ENCODE data around the gene HMGN3.

The HMGN3 gene

GRCh38 chr6:79246891-79247290 is 12.4 kb upstream of the HMGN3 start:
- DNase-seq (ENCODE audit: low read depth): no peak
- TF ChIP-seq CTCF (IDR thresholded peaks at IDR 0.05; ENCODE audit: low read length, missing control alignments): no peak
- no peak overlapping the region for H3K4me3 ChIP-seq (replicated peaks; ENCODE audit: low read depth, low read length)

- DNase-seq (ENCODE audit: low read depth): no peak
- no peak overlapping the region for H3K4me3 ChIP-seq (replicated peaks; ENCODE audit: low read depth, low read length)
- no peak for TF ChIP-seq CTCF (IDR thresholded peaks at IDR 0.05; ENCODE audit: low read length, missing control alignments)
These were observed 6.7 kb upstream of the HMGN3 start for GRCh38 chr6:79241228-79241627.

- no peak overlapping the region for H3K4me3 ChIP-seq (replicated peaks; ENCODE audit: low read depth, low read length)
- TF ChIP-seq CTCF (IDR thresholded peaks at IDR 0.05; ENCODE audit: low read length, missing control alignments): no peak
- peak; percentile 58 for DNase-seq (ENCODE audit: low read depth)
These were observed 6.0 kb upstream of the HMGN3 start for GRCh38 chr6:79240509-79240908.

- no peak overlapping the region for H3K4me3 ChIP-seq (replicated peaks; ENCODE audit: low read depth, low read length)
- no peak for DNase-seq (ENCODE audit: low read depth)
- no peak for TF ChIP-seq CTCF (IDR thresholded peaks at IDR 0.05; ENCODE audit: low read length, missing control alignments)
These were observed 5.2 kb upstream of the HMGN3 start for GRCh38 chr6:79239536-79240168.

GRCh38 chr6:79238919-79239318 is 4.4 kb upstream of the HMGN3 start:
- no peak overlapping the region for H3K4me3 ChIP-seq (replicated peaks; ENCODE audit: low read depth, low read length)
- no peak for TF ChIP-seq CTCF (IDR thresholded peaks at IDR 0.05; ENCODE audit: low read length, missing control alignments)
- no peak for DNase-seq (ENCODE audit: low read depth)

GRCh38 chr6:79236711-79237110 is 2.2 kb upstream of the HMGN3 start:
- no peak overlapping the region for H3K4me3 ChIP-seq (replicated peaks; ENCODE audit: low read depth, low read length)
- DNase-seq (ENCODE audit: low read depth): no peak
- TF ChIP-seq CTCF (IDR thresholded peaks at IDR 0.05; ENCODE audit: low read length, missing control alignments): no peak

GRCh38 chr6:79233611-79234149 is 802 bp downstream of the HMGN3 start:
- peak; percentile 30 for TF ChIP-seq CTCF (IDR thresholded peaks at IDR 0.05; ENCODE audit: low read length, missing control alignments)

More at GRCh38 chr6:79233611-79234149, 802 bp downstream of the HMGN3 start:
- peak overlapping the region; percentile 82 for H3K4me3 ChIP-seq (replicated peaks; ENCODE audit: low read depth, low read length)
- peak; percentile 92 for DNase-seq (ENCODE audit: low read depth)
